GM19238 (cell line): ENCODE results near the gene NR4A1.
A peak's percentile ranks its signal among the peaks of the same experiment; 100 is the strongest.

Source experiments
- DNase-seq: peaks from one replicate; pipeline ENCODE4 v3.0.0; 2011; ENCODE audit warnings: low spot score; ENCODE audit not compliant: insufficient read length

Gene NR4A1

DNA sequence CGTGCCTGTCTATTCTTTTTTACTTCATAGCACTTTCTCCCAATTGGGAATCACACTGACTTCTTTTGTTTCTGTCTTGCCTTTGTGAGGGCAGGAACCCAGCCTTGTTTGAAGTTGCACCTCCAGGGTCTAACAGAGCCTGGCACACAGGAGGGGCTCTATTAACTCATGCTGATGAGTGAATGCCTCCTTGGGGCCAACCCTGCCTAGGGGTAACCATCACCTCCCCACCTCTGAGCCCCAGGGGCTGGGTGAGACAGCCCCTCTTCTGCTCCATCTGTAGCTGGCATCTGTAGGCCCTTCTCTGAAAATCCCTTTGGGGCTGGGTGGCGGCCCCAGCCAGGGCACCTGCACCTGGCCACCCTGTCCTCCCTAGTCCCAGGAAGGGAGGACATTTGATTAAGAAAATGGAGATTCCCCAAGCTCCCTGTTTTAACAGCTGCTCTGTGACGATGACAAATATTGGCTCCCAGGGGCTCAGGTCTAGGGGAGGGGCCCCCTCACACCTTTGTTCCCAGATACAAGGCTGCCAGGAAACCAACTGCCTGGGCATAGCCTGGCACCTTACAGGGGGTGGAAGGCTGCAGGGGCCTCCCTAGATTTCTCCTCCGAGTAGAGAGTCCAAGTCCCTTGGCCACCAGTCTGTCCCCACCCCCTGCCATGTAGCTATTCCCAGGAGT lies 32.7 kb upstream of the NR4A1 start:
- no peak for DNase-seq

DNA sequence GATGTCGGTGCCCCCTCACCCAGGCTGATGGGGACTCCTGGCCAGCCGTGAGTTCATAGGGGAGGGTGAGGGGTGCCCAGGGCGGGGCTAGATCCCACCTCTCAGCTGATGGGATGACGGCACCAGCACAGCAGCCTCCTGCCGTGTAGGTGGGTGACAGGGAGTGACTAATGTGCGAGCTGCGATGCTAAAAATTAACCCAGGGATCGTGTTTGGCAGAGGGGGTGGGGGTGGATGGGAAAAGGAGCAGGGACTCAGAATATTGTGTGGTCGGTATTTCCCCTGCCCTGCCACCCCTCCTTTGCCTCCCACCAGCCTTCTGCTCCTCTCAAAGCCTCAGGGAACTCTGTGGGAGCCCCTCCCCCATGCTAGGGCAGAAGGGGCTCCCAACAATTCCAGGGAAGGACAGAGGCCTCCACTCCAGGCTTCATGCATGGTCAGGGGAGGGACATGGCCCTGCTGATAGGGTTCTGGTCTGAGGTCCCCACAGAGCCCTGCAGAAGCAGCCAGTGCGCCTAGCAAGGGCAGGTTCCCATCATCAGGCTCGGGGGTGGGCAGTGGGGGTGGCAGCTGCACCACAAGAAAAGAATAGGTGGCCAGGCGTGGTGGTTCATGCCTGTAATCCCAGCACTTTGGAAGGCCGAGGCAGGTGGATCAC lies 32.0 kb upstream of the NR4A1 start:
- no peak for DNase-seq

DNA sequence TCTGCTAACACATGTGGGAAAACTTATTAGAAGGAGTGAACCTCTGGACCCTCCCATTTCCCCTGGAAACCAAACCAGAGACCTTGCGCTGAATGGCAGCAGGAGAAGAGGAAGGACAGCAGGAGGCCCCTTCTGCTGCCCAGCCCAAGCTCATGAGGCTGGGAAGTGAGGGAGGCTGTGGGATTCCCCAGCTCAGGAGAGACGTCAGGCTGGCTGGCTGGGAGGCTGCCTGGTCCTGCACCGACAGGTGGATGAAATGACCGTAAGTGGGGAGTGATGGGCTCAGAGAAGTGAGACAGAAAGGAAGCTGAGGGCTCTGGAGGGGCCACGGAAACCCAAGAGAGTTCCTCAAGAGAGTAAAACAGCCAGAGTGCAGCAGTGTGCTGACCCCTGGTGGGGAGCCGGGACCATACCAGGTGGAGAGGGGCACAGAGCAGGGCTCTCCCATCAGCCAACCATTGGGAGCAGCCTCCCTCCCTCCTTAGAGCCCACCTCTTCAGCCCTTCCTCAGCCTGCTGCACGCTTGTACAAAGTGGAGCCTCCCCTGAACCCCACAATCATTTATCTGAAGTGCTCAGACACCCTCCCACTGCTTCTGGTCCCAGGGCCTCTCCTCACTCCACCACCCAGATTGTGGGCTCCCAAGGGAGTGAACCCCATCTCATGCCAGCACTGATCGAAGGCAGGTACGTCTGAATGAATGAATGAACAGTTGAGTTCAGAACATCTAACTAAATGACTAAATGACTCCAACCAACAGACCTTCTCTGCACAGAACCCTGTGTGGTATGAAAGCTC lies 30.5 kb upstream of the NR4A1 start:
- DNase-seq, result peak; percentile 70

DNA sequence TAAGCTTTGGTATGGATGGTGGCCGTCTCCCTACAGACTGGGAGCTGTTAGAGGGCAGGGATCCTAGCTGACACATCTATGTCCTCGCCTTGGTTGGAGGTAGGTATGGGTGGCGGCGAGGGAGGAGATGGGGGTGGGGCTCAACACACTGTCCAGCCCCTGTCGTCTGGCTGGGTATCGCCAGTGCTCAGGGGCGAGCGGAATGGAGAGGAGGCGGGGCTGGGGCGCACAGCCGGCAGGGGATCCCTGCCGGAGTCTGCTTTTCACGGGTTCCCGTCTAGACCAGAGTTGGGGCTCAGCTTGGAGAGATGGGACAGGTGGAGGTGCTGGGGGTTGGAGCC lies 28.4 kb upstream of the NR4A1 start:
- DNase-seq, result no peak

DNA sequence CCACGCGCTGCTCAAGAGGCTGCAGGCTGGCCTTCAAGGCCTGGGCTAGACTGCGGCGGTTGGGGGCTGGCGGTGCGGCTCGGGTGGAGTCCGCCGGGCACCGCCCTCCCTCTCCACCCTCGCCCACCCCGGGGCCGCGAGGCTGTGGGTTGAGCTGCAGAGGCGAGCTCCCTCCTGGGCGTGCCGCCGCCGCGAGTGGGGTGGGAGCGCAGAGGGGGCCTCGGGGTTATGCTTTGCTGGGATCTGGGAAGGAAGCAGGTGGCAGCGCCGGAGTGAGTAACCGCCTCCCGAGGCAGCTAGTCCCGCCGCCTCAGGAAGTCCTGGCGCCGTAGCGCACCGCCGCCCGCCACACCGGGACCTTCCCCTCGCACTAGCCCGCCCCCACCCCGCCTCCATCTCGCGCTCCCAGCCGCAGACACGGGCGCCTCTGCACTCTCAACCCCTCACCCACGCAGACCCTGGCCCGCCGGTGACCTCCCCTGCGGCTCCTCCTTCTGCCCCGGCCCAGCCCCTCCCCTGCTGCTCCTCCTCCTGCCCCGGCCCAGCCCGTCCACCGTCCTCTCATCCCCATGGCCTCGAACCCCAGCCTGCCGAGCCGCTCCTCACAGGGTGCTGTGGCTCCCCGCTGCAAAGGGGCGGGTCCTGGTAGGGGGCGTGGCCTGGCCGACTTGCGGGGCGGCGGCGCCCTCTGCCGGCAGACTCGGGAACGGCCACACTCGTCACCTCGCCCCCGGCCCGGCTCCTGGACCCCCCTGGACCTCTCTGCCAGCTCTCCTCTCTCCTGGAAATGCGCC lies 27.9 kb upstream of the NR4A1 start:
- peak; percentile 90 for DNase-seq

DNA sequence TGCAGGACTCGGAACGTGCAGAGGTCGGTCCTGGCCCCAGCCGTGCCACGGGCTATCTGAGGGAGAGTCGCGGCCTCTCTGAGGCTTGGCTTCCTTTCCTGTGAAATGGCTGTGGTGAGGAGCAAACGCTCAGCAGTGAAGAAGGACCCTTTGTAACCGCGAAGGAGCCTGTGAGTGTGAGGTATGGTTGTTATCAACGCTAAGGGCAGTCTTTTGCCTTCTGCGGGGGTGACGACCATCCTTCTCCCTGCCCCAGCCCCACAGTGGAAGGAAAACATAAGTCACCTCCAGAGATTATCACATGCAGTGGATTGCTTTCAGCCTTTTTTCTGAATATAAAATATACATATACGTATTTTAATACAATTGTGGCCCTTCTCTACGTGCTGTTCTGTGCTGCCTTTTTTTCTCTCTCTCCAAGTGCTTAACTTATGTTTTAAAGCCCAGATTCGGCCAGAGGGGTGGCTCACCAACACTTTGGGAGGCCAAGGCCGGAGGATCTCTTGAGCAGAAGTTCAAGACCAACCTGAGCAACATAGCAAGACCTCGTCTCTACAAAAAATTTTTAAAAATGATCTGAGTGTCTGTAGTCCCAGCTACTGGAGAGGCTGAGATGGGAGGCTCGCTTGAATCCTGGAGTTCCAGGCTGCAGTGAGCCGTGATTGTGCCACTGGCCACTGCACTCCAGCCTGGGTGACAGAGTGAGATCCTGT lies 27.1 kb upstream of the NR4A1 start:
- DNase-seq, result no peak

DNA sequence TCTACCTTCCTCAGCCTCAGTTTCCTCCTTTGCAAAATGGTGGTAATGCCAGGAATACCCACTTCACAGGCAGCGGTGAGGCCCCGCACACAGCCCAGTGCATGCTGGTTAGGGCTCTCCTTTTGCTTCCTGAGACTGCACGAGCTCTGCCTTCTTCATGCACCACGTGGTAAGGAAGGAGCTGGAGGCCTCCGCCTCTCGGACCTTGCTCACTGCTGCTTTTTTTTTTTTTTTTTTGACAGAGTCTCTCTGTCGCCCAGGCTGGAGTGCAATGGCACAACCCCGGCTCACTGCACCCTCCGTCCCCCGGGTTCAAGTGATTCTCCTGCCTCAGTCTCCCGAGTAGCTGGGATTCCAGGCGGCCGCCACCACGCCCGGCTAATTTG lies 26.4 kb upstream of the NR4A1 start:
- no peak for DNase-seq

DNA sequence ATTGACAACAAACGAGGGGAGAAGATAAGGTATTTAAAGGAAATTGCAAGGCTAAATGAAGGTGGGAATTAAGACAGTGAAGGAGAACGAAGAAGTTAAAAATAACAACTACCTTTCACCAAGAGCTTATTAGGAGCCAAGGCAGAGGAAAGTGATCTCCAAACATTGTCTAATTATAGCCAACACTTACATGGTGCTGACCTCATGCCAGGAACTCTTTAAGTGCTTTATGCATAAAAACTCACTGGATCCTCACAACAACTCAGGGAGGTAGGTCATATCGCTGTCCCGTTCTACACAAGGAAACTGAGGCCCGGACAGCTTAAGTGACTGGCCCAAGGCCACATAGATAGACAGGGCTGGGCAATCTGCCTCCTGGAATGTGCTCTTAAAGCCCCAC lies 25.0 kb upstream of the NR4A1 start:
- no peak for DNase-seq

DNA sequence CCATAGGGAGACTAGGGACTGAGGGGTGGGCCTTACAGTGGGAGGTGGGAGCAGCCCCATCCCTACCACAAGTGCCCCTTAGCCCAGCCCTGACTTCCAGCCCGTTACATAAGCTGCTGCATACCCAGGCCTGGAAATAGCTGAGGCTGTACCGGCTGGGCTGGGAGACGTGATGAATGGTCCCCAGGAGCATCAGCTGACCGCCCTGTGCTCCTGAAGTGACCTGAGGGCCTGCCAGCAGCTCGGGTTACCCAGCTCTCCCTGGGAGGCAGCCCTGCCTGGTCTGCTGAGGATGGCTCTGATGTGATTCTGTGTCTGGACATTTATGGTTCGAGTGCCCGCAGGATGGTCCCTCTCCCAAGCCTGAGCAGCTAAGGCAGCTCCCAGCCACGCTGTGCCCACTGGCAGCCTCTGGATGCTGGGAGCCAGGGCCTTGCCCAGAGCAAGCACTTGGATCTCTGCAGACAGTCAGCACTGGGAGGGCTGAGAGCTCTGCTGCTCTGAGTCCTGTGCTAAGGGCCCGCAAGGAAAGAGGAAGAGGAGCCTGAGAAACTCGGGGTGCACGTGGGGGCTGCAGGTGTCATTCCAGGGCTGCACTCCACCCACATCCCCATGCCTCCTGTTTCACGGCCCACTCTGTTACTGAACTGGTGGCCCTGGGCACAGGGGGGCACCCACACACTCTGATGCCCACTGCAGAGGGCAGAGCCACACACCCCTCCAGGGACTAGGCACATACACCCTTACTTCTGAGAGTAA lies 24.0 kb upstream of the NR4A1 start:
- DNase-seq, result no peak

DNA sequence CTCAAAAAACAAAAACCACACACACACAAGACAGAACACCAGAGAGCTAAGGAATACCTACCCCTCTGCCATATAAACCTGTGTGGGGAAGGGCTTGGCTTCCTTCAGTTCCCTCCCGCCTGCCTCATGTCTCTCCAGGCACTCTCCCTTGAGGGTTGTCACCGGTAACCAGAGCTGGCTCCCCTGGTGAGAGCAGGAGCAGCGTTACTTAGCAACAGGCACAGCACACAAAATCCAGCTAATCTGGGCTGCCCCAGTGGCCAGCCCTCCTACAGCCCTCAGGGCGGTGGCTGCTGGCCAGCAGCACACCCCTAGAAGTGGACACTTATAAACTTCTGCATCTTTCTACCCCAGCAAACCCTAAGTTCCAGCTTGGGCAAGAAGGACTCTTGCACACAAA lies 21.6 kb upstream of the NR4A1 start:
- DNase-seq, result no peak

DNA sequence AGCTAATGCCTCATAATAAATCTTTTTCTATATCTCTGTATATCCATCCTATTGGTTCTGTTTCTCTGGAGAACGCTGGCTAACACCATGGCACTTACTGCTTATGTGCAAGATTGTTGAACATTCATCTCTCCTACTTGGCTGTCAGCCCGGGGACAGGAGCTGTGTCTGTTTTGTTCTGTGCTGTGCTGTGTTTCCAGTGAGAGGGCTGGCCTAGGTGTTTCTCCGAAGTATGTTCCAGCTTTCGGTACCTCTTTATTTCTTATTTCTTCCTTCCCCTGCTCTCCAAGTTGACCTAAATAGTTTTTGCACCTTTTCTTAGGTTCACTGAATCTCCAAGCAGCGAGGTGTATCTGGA lies 18.8 kb upstream of the NR4A1 start:
- DNase-seq, result no peak

DNA sequence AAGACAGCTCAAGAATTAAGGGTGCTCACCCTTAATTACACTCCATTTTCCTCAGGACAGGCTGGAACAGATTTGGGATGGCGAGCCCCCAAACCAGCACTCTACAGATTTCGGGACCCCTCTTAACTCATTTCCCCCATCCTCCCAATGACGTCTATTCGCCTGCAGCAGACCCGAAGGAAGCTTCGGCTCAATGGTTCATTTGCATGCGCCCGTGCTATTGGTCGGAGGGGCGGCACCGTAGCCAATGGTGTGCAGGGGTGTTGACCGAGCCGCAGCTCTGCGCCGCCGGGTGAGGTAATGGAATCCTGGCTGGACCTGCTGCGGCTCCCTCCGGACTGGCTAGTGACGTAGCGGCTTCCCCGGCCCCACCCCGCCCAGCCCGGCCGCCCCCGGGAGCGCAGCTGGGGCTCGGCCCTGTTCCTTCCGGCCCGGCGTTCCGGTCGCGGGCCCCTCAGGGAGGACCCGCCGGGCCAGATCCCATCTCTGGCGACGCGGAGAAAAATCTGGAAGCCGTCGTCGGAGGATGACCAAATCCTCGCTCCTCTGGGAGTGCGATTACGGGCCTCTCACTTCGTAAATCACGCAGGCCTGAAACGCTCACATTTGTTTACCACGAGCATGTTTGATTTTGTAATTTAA lies 18.3 kb upstream of the NR4A1 start:
- peak; percentile 98 for DNase-seq

DNA sequence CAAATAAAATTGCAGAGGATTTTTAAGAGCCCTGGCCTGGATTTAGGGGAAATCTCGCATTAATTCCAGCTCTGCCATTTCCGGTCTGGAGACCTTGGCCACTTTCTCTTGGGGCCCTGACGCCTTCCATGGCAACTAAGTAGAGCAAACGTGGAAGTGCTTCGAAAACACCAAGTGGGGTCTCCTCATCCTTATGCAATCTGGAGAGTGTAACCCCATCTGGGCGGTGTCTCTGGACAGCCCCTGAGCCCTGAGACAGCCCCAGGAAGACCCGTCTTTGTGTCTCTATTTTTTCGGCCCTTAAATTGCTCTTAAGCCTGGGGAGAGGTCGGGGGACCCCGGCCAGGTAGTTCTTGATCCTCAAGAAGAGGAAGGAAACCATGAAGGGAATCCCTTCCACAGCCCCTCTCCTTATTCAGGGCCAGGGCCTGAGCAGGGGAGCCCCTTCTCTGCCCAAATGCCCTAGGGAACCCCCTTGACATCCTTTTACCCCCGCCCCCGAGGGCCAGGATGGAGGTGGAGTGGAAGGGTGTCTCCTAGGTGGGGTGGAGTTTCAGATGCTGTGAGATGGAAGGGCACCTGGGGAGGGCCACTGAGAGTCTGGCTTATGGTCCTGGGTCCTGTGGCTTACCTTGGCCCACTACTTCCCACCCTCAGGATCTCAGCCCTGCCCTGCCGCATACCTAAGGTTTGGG lies 17.6 kb upstream of the NR4A1 start:
- DNase-seq, result no peak

DNA sequence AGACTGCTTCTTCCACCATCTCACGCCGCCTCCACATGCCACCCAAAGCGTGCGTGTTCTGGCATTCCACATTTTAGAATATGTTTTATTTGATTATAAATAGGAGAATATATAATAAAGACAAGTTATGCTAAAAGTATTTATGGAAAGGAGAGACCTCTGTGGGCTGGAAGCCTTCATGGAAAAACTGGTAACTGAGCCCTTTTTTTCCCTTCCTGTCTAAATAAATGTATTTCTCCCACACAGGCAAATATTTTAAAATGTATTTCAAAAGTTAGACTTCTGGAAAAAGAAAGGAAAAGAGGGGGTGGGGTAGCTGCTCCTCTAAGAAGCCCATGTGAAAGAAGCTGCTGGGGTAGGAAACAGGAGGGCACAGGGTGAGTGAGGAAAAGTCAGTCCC lies 16.1 kb upstream of the NR4A1 start:
- DNase-seq, result no peak

DNA sequence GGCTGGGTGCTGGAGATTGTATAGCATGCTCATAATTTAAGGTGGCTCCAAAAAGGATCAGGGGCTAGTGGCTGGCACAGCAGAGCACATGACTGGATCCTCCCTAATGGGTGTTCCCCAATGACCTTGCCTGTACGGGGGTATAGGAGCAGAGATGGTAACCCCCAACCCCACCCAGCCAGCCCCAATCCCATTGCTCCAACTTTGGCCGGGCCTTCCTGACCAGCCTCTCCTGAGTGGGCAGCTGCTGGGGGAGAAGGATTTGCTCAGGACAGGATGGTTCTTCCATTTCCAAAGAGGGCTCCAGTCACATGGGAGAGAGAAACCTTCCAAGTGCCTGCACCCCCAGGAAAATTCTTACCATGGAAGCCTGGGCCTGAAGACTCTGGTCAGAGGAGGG lies 15.3 kb upstream of the NR4A1 start:
- DNase-seq, result no peak

DNA sequence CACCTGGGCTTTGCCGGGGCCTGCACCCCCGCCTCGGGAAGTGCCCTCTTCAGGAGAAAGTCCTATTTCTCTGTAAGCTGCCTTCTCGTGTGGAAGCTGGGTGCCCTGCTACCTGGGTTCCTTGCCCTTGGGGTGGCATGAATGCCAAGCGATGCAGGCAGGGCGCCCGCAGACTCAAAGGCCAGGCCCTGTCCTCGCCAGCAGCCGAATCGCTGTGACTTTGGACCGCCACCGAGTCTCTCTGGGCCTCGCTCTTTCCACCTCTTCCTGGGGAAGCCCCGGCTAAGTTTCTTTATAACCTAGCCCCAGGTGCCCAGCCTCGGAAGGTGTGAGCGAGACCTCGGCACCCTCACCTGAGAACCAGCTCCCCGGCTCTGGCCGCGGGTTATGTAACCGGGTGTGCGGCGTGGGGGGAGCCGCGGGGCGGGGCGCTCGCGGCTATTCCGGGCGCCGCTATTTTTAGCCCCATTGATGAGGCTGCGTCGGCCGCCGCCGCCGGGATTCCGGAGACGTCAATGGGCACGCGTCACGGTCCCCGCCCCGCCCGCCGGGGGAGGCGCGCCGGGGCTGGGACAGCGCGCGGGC lies 14.6 kb upstream of the NR4A1 start:
- DNase-seq, result peak; percentile 73

DNA sequence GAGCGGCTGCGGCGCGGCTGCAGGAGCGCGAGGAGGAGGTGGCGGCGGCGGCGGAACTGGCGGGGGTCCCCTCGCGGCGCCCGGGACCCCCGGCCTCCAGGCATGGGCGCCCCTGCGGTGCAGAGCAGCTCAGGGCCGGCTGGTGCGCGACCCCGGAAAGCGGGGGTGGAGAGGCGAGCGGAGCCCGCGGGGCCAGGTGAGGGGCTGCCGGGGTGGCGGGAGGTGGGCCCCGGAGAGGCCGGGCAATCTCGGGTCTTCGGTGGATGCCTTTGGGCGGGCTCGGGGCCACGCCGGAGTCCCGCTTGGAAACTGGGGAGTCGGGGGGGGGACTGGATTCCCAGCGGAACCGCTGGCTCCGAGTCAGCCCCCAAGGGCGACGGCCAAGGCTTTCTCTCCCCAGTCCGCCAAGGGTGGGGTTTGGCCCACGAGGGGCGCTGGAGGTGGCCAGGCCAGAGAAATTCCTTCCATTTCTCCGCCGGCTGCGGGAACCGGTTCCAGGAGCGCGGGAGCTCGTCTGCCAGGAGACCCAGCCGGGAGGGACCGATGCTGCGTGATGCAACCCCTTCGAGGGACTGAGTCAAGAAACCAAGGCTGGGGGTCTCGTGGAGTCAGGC lies 13.9 kb upstream of the NR4A1 start:
- no peak for DNase-seq

DNA sequence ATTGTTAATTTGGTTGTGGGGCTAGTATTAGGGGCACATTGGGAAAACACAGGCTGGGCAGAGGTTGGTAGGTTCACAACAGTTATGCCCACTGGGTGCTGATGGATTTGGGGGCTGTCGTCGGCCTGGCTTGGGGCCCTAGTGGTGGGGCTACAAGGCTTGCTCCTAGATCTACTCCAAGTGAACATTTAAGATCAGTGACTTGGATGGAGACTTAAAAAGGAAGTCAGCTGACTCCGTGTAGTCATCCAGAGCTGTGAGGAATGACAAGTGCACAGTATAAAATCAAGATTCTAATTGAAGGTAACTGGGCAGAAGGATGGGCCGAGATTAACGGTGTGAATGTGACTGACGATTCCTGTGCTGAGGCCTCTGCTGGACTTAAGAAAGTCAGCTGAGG lies 12.8 kb upstream of the NR4A1 start:
- DNase-seq, result no peak

DNA sequence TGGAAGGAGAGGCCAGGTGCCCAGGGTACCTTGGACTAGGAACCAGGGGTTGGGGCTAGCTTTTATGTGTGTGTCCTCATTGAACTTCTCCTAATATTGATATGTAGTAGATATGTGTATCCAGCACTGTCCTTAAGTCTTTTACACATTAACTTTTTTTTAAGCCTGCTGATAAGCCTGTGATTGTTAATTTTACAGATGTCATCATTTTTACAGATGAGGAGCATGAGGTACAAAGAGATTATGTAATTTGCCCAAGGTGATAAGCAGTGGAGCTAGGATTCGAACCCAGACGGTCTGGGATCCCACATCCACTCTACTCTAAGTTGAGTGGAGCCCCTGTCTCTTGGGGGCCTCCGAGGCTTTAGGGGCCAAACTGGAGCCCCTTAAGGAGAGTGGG lies 10.2 kb upstream of the NR4A1 start:
- no peak for DNase-seq
